Astrocyte of the cerebellum (primary cell): ENCODE measurements around the gene TRIM45.

ENCODE experiments used
- DNase-seq: peaks from one replicate; pipeline ENCODE4 v3.0.0-alpha.2; 2011; ENCODE audit warnings: low read depth
- H3K4me3 ChIP-seq: 2 replicates; pipeline ENCODE4 v1.5.1; 2011; ENCODE audit warnings: mild to moderate bottlenecking, low read depth, low read length, moderate library complexity
- in situ Hi-C: cut with HindIII; loops from 2 replicates; pipeline ENCODE4 v1.10.0; 2017; ENCODE audit warnings: low sequenced_read_pairs
- TF ChIP-seq, protein P1 (sequence below): IDR thresholded peaks from 2 replicates; pipeline ENCODE4 v1.5.1; 2012; ENCODE audit warnings: low read length, low read depth, moderate library complexity, mild to moderate bottlenecking; ENCODE audit errors: missing control alignments

The TRIM45 gene

GRCh38 chr1:117084231-117084630 lies 37.3 kb downstream of the TRIM45 start:
- no peak overlapping the region for H3K4me3 ChIP-seq
- TF ChIP-seq, protein P1, sequence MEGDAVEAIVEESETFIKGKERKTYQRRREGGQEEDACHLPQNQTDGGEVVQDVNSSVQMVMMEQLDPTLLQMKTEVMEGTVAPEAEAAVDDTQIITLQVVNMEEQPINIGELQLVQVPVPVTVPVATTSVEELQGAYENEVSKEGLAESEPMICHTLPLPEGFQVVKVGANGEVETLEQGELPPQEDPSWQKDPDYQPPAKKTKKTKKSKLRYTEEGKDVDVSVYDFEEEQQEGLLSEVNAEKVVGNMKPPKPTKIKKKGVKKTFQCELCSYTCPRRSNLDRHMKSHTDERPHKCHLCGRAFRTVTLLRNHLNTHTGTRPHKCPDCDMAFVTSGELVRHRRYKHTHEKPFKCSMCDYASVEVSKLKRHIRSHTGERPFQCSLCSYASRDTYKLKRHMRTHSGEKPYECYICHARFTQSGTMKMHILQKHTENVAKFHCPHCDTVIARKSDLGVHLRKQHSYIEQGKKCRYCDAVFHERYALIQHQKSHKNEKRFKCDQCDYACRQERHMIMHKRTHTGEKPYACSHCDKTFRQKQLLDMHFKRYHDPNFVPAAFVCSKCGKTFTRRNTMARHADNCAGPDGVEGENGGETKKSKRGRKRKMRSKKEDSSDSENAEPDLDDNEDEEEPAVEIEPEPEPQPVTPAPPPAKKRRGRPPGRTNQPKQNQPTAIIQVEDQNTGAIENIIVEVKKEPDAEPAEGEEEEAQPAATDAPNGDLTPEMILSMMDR, result no peak
- in situ Hi-C loops, result no loop called here
- no peak for DNase-seq

- DNase-seq, result no peak
- in situ Hi-C loops, result no loop called here
- TF ChIP-seq, protein P1, result no peak
- H3K4me3 ChIP-seq, result no peak overlapping the region
Measured at GRCh38 chr1:117079737-117080136, 41.8 kb downstream of the TRIM45 start.

- TF ChIP-seq, protein P1, result no peak
- no peak overlapping the region for H3K4me3 ChIP-seq
- no peak for DNase-seq
- in situ Hi-C loops, result no loop called here
Measured at GRCh38 chr1:117077267-117077666, 44.3 kb downstream of the TRIM45 start.

DNA sequence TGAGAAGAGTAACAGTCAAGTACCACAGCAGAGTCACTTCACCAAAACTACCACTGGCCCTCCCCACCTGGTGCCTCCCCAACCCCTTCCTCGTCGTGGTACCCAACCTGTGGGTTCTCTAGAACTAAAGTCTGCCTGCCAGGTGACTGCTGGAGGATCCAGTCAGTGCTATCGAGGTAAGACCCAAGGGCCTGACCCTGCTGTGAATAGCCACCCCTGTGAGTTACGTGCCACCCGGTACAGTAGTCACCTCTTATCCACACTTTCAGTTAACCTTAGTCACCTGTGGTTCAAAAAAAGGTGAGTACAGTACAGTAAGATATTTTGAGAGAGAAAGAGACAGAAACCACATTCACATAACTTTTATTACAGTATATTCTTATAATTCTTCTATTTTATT lies 44.9 kb downstream of the TRIM45 start:
- DNase-seq, result no peak
- TF ChIP-seq, protein P1, result no peak
- in situ Hi-C loops, result no loop called here
- H3K4me3 ChIP-seq, result no peak overlapping the region

DNA sequence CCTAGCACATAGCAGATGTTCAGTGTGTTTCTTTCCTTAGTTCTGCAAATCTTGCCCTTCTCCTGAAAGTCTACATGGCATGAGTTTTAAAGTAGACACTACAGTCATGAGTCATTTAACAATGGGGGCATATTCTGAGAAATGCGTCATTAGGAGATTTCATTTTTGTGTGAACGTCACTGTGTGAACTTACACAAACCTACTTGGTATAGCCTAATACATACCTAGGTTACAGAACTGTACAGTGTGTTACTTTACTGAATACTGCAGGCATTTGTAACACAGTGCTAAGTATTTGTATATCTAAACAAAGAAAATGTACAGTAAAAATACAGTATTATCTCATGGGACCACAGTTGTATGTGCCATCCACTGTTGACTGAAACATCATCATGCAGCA lies 51.4 kb downstream of the TRIM45 start:
- TF ChIP-seq, protein P1, result no peak
- in situ Hi-C loops, result loop anchor here (25.0 kb wide), 2 partner anchors 217 to 333 kb away; no protein-coding TSS in a partner anchor
- DNase-seq, result no peak
- H3K4me3 ChIP-seq, result no peak overlapping the region

DNA sequence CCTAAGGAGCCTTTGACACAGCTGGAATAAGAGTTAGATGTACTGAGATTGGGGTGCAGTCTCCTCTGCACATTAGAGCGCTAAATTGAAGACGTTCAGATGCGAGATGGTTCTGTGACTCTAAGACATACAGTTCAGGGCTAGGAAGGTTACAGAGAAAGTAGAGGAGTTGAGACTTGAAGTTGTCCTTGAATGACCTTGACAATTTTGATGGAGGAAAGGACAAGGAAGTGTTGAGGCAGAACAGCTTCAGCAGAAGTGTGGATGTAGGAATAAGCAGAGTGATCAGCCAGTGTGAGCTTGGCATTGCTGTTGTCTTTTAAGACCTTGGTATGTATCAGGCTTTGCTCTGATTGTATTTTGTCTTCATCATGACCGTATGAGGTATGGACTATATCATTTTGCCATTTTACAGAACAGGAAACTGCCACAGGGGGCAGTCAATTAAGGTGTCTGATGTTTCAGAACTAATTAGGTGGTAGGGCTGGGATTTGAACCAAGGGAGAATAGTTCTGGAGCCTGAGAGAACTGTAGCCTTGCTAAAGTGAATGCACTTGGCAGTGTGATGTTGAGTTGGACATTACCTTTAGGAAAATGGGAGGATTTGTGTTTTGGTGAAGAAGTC lies 52.2 kb downstream of the TRIM45 start:
- in situ Hi-C loops, result loop anchor here (25.0 kb wide), 2 partner anchors 218 to 332 kb away; no protein-coding TSS in a partner anchor
- no peak for DNase-seq
- no peak overlapping the region for H3K4me3 ChIP-seq
- TF ChIP-seq, protein P1, result no peak
